GM18870 (cell line): Measurements from ENCODE around the gene CALCOCO1.
"Not testable (repeated sequence)": the region's sequence is repeated elsewhere in the genome, so short reads cannot be mapped to it uniquely, and the experiment has no call there.

Experiments used
- ATAC-seq: cut with Tn5 transposase; IDR thresholded peaks from one replicate; pipeline ENCODE4 v1.9.1; 2021; ENCODE audit warnings: moderate library complexity; ENCODE audit not compliant: unreplicated experiment

The CALCOCO1 gene

DNA sequence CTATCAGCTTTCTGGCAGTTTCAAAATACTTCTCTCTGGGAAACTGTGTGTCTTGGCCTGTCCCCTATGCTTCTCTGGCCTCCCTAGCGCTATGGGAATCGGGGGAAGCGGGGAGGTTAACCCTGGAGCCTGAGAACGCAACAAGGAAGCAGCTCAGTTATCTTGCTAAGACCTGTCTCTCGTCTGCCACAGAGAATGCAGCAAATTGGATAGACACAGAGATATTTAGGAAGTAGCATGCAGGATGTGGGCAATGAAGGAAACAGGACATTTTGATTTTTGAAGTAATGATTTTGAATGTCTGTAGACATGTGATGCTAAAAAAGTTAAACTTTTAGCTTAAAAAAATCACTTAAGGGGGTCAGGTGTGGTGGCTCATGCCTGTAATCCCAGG, 6.6 kb upstream of the CALCOCO1 start:
- no peak for ATAC-seq

DNA sequence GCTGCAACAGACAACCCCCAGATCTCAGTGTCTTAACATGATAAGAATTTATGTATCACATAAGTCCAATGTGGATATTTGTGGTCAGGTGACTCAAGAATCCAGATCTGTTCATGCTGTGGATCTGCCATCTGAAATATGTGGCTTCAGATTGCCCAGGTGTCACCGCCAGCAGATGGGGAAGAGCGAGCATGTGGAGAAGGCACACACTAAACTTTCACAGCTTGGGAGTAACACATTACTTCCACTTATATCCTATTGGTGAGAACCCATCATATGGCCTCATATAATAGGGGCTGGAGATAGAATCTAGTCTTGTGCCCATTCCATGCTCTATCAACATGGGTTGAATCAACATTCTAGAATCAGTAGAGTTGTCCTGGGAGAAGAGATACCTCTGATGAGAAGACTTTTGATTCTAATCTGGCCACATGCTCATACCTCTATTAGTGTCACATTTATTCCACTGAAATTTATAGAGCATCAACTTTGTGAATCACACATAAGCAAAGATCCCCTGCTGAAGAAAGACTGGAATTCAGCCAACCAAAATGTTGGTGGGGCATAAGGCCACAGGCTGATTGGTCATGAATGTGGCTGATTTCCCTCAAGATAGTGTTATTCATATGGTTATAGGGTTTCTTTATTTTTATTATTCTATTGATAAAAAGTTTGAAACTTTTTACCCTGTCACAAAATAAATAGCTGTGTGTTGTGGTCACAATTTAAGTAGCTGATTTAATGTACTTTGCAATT, 6.0 kb upstream of the CALCOCO1 start:
- ATAC-seq = no peak

DNA sequence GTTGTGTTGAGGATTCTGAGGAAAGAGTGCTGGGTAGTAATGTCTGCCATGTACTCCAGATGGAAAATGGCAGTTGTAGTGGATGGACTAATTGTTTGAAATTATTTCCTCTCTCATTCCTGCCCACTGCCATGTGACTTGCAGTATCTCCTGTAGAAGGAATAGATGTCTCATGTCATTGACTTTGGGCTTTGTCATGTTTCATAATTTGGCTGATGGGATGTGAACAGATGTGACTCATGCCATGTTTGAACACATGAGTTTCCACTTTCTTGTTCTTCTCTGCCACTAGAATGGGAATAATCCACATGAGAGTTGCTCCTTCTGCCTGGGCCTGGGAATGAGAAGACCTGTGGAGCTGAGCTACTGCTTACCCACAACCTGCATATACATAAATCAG, 2.4 kb upstream of the CALCOCO1 start:
- ATAC-seq = no peak

DNA sequence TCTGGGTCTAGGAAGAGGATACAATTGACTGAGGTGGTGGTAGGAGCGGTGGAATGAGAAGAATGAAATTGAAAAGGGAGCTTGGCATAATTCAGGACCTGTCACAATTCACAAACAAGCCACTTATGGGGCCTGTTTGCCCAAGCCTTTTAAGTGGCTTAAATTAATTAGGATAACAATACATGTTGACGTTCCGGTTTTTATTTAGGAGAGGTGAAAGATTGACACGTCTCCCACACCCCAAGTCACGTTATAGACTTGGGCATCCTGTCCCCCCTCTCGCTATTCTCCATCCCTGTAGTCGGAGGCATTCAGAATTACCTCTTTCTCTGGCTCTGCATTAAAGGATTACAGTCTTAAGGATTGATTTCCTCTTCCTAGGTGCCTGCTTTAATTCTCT, 954 bp upstream of the CALCOCO1 start:
- ATAC-seq = no peak

DNA sequence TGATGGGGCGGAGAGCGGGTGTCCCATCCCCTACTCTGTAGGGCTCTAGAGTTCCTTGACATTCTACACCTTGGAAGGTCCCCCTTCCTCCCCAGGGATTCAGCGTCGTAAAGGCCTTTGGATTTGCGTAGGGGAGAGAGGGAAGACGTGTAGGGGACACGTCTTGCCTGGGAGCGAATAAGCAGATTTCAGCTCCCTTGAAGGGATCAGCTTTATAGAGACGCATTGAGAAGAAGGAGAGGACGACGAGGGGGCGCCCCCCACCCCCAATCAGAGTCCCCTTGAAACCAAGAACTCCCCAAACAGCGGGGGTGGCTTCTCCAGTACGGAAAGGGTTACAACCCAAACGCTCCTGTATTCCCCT, 324 bp downstream of the CALCOCO1 start:
- ATAC-seq = no peak

DNA sequence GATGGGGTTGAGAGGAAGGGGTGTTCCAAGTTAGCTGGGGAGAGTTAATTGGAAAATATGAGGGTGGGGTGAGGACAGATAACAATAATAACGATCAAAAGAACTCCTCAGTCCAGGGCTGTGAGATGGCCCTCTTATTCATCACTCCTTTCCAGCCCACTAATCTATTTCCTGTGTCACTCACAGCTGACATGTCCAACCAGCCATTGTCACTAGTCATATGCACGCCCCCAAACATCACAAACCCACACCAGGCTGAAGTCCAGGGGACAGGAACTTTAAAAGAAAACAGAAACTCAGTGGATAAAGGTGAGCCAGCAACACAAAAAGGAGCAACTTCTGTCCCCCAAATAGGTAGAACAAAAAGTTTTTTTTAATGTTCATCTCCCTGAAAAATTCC, 911 bp downstream of the CALCOCO1 start:
- ATAC-seq = no peak

DNA sequence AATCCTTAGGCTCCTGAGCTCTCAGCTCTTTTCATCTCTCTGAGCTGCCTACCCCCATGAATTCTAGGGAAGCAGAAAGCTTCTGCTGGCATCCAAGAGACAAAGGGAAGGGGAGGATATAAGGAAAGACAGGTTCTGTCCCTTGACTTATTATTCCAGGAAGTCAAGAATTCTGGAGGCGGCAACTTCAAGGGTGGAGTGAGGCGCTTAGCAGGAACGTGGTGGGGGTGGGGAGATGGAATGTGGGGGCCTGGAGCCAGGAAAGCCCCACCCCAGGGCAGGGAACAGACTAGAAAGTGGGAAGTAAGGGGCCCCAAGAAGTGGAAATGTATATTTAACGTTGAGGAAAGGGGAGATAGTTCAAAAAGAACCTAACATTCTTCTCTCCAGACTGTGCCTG, 1.4 kb downstream of the CALCOCO1 start:
- no peak for ATAC-seq

DNA sequence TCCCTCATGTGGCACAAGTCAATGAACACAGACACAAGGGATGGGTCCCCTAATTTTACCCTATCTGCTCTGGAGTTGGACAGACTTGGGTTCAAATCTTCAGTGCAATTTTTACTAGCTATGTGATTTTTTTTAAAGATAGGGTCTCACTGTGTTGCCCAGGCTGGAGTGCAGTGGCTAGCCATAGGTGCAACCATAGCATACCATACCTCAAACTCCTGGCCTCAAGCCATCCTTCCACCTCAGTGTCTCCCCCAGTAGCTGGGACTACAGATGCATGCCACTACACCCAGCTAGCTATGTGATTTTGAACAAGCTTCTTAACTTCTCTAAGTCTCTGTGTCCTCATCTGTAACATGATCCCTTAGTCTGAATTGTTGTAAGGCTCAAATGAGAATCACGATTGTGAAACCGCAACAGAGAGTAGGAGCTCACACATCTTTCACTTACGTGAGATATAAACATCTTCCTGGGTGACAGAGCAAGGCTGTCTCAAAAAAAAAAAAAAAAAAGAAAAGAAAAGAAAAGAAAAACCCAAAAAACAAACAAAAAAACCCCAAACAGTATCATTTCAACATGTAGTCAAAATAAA, 4.7 kb downstream of the CALCOCO1 start:
- ATAC-seq = no peak

DNA sequence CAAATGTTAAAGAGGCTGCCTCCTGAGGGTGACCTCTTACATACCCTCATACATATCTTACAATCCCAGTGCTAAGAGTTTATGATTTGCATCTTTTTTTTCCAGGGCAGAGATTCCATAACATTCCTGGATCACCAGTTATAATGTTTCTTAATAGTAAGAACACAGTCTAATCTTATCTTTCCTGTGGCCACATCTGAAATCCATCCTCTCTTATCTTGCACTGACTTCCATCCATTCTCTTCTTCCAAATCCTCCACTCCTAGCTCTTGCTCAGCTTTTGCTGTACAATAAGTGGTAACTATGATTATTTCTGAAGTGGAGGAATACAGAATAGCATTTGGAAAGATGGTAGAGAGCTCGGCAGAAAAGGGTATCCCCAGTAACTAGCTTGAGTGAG, 6.3 kb downstream of the CALCOCO1 start:
- ATAC-seq = no peak

DNA sequence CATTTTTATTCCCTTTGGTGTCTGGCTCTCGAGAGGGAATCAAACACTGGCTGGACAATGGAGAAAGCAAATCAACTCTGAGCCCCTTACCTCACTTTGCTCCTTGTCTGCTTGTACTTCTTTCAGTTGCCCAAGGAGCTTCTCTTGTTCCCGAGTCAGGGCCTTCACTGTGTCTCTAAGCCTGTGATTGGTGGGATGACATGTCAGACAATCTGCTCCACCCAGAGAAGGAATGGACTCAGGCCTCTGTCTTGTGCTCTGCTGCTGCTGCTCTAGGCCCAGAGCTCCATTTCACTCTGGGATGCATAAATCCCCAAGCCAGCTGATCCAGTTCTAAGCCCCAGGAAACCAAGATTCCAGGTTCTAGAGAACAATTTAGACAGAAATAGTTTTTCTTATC, 7.6 kb downstream of the CALCOCO1 start:
- no peak for ATAC-seq

DNA sequence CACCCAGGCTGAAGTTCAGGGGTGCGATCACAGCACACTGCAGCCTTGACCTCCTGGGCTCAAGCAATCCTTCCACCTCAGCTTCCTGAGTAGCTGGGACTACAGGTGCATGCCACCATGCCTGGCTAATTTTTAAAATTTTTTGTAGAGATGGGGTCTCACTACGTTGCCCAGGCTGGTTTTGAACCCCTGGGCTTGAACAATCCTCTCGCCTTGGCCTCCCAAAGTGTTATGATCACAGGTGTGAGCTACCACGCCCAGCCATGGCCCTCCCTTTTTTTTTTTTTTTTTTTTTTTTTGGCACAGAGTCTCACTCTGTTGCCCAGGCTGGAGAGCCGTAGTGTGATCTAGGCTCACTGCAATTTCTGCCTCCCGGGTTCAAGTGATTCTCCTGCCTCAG, 8.7 kb downstream of the CALCOCO1 start:
- ATAC-seq = not testable (repeated sequence)

DNA sequence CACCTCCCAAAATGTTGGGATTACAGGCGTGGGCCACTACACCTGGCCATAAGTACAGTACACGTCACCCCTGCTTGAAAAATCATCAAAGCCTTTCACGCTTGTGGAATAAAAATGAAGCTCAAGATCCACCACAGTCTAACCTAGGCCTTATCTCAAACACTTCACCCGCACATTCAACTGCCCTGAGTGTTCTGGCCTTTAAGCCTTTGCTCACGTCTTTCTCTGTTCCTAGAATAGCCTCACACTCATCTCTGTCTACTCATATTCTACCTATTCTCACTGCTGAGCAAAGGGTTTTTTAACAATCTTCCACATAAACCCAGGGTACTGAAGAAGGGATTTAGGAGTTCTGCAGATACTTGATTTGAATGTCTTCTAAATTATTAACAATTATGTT, 9.9 kb downstream of the CALCOCO1 start:
- no peak for ATAC-seq

DNA sequence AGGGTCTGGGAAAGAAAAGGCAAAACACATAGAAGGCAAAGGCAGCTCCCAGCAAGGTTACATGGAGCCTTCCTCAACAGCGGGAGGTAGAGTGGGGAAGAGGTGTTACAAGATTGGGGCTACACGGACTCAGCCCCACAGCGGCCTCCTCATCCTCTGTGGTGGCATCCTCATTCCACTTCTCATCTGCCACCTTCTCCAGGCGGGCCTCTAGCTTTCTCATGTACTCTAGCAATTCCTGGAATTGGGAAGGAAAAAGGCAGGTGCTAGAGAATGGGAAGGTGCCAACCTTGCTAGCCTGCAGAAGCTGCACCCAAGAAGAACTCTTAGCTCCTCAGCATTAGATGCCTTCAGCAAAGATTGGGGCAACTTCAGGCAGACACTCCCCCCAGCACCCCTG, 13.2 kb downstream of the CALCOCO1 start:
- no peak for ATAC-seq

DNA sequence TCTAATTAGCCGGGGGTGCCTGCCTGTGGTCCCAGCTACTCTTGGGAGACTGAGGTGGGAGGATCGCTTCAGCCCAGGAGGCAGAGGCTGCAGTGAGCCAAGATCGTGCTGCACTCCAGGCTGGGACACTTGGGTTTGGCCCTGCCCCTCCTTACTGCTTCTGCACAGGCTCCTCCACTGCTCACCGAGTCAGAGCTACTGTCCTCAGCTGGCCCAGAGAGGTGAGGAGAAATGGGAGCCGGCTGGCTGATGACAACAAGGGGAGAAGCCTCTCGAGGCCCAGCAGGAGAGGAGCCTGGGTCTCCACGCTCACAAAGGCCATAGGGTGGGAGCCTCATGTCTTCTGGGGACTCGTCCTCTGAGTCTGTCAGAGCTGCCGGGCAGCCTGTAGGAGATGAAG, 13.7 kb downstream of the CALCOCO1 start:
- ATAC-seq = no peak

DNA sequence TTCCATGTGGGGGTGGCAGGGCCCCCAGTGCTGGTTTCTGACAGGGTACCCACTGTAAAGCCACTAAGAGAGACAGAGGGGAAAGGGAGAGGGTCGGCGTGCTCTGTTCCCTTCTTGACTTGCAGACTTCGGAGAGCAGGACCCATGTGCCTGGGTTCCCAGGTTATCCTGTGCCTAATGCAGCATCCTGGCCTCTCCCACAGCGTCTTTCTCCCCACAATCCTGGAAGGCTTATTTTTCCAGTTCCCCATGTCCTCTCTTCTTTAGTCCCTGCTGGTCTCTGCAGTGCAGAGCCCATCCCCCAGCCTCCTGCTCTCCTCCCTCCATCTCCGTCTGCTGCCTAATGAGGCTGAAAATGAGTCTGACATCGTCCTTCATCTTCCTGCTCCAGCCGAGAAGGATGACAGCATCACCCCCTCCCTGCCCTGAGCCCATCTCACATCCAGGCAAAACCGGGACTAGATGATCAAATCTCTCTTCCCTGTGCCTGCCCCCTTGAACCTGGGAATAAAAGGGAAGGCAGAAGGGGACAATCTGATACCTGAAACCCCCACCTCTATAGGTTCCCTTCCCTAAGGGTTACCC, 15.1 kb downstream of the CALCOCO1 start:
- ATAC-seq = no peak

DNA sequence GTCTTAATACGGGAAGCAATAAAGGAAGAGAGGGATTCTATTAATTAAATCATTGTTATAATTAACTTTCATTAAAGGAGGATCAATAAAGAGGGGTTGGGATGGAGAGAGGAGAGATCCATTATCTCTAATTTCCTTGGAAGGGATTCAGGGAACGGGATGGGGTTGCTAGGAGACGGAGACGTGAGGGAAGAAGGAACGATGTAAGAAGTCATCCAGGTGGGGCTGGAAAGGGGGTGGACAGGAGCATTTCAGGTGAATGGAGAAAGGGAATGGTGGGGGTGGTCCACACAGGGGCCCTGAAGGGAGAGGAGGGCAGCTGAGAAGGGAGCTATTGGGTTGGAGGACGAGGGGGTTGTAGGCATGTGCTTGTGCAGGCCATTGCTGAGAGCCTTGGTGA, 17.2 kb downstream of the CALCOCO1 start:
- ATAC-seq = no peak

DNA sequence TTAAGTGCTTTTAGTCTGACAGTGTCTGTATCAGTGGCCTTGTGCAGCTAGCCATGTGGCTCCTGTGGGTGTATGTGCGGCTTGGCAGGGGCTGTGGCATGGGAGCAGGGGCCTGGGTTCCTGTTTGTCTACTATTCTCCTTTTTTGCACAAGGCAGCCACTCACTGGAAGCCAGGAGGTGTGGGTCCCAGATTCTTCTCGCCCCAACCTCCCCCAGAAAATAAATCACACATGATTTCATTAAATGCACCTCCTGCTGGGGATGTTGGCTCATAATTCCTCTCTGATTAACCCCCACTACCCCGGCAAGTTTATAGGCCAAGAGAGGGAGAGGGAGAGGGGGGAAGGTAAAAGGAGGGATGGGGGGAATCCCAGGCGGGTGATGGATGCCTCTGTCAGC, 17.6 kb downstream of the CALCOCO1 start:
- no peak for ATAC-seq

DNA sequence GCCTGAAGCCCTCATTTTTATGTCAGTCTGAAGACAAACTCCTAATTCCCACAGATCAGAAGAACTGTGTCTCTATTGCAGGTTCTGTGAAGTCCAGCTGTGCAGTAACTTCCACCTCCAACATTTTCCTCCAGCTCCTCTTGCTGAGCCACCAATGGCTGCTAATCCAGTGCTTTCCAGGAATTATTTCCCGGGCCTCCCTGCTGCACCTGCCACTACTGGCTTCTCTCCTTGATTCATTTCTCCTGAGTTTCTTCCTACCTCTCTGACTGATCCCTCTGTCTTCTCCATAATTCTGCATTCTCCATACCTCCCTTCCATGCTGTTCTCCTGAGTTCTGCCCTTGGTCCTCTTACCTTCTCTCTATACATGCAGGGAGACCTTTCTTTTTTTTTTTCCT, 21.2 kb downstream of the CALCOCO1 start:
- no peak for ATAC-seq

DNA sequence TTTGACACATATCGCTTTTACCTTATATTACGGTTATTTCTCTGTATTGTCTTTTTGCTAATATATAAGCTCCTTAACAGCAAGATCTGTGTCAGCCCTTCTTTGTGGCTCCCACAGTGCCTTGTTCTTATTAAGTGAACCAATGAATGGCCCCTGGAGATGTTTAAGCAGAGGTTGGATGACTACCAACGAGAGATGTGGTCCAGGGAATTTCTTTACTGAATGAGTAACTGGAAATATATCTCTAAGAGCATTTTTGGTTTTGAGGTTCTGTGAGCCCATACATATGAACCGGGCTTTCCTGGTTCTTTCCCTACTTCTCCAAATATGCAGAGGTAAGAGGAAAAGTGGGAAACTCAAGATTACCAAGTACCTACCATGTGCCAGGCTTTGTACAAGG, 23.5 kb downstream of the CALCOCO1 start:
- no peak for ATAC-seq

DNA sequence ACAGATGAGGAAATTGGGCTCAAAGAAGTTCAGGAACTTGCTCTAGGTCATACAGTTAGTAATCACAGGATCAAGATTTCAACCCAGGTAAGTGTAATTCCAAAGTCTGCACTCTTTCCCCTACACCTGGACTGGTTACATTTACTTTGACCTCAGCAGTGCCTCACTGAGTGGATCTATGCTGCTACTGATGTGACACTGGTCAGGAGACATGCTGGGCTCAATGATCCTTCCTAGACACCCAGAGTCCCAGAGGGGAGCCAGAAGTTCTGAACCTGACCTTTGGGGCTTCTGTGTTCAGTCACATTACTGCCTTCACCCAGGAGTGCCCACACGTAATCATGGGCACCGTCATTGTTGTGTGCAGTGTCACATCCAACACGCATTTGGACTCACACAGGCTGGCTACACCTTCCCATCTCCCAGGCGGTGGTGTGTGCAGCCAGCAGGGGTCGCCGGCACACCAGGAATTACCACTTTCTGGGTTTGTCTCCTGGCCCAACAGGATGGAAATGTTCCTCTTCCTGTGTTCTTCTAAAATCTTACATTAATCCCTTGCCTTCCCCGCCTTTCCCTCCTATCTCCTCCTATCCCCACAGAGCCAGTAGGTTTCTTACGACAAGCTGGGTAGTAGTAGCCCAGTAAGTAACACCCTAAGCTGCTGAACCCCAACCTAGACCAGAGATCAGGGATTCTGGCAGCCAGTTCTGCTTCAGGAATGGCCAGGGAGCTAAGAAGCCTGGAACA, 25.6 kb downstream of the CALCOCO1 start:
- no peak for ATAC-seq

DNA sequence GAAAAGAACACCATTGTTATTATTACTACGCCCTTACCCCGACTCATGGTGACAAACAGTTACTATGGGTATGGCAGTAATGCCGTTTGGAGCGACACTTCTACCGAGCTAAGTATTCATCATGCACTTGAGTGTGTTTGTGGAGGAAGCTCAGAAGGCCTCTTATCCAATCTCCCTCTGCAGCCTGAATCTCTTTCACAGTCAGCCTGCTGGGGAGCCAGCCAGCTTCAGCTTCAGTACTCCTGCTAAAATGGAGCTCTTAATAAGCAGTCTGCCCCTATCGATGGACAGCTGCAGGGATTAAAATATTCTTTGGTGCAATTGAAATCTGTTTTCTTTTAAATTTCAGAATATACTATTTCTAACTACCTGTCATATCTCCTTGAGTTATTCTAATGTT, 26.7 kb downstream of the CALCOCO1 start:
- no peak for ATAC-seq

DNA sequence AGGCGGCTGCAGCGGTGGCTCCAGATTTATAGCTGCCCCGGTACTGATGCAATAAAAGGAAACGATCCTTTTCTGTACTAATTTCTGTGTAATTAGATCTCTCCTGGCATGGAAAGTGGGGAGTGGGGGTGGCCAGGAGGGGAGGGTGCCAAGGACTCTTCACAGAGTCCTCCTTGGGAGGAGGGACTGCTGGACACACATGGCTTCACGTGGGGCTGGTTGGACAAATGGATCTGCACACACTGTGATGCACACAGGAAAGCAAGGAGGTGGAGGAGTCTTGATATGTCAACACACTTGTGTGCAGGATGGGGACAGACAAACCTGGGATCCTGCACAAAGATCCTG, 27.6 kb downstream of the CALCOCO1 start:
- no peak for ATAC-seq
